Esophagus mucosa (tissue), 1 donor: ENCODE results near the gene MARK3. TPM values are rescaled to one million over a fixed set of nuclear protein-coding genes. Genes with fewer than 3 reads are reported as not detected.
"Not testable (repeated sequence)": the region's sequence is repeated elsewhere in the genome, so short reads cannot be mapped to it uniquely, and the experiment has no call there.

Experiments used
- ATAC-seq: fragments of 200-7000 bp; cut with Tn5 transposase; one replicate; pipeline ENCODE4 v1.9.1; 2020
- total RNA-seq: library from RNA; stranded (reverse); gene quantifications from one replicate; pipeline ENCODE4 v1.2.4, GENCODE V29; 2023
- donor health status: DM: yes; HTN: yes; CAD: no.

MARK3 gene
- 62.1 TPM for total RNA-seq

- peak; percentile 93 for ATAC-seq
Observed at GRCh38 chr14:103385152-103385928, at the start of gene MARK3. TSS of gene MARK3 (plus strand) at chr14:103385415. CDS start at chr14:103386030, 615 bp downstream.

- ATAC-seq: no peak
Observed at GRCh38 chr14:103336191-103336590, 49.0 kb upstream of the MARK3 start.

GRCh38 chr14:103337794-103338193, 47.4 kb upstream of the MARK3 start:
- no peak for ATAC-seq

GRCh38 chr14:103339561-103339960, 45.7 kb upstream of the MARK3 start:
- no peak for ATAC-seq

- ATAC-seq: no peak
Observed at GRCh38 chr14:103340480-103341212, 44.6 kb upstream of the MARK3 start.

GRCh38 chr14:103341250-103342129, 43.7 kb upstream of the MARK3 start:
- no peak for ATAC-seq

GRCh38 chr14:103343164-103343879, 41.9 kb upstream of the MARK3 start:
- no peak for ATAC-seq

- ATAC-seq: no peak
Observed at GRCh38 chr14:103343905-103344797, 41.1 kb upstream of the MARK3 start.

GRCh38 chr14:103346286-103346685, 38.9 kb upstream of the MARK3 start:
- ATAC-seq: no peak

GRCh38 chr14:103347091-103347815, 38.0 kb upstream of the MARK3 start:
- ATAC-seq: no peak

GRCh38 chr14:103348154-103348553, 37.1 kb upstream of the MARK3 start:
- no peak for ATAC-seq

- no peak for ATAC-seq
Observed at GRCh38 chr14:103349982-103350381, 35.2 kb upstream of the MARK3 start.

GRCh38 chr14:103353362-103353761, 31.9 kb upstream of the MARK3 start:
- no peak for ATAC-seq

GRCh38 chr14:103354141-103354540, 31.1 kb upstream of the MARK3 start:
- no peak for ATAC-seq

- no peak for ATAC-seq
Observed at GRCh38 chr14:103356024-103356682, 29.1 kb upstream of the MARK3 start.

GRCh38 chr14:103357552-103357951, 27.7 kb upstream of the MARK3 start:
- not testable (repeated sequence) for ATAC-seq

- ATAC-seq: no peak
Observed at GRCh38 chr14:103360548-103360947, 24.7 kb upstream of the MARK3 start.

GRCh38 chr14:103361867-103362266, 23.3 kb upstream of the MARK3 start:
- ATAC-seq: peak; percentile 96

- peak; percentile 44 for ATAC-seq
Observed at GRCh38 chr14:103362780-103363179, 22.4 kb upstream of the MARK3 start.

GRCh38 chr14:103366741-103367140, 18.5 kb upstream of the MARK3 start:
- ATAC-seq: no peak
